ENCODE data around the gene ARID1B. TPM values are rescaled to one million over a fixed set of nuclear protein-coding genes. Genes with fewer than 3 reads are reported as not detected.

ARID1B gene
- total and polyA plus RNA-seq, 10 donors, result 17.7 to 223 (median 141) TPM

GRCh38 chr6:157134402-157135047 lies 357.3 kb downstream of the ARID1B start:
- no peaks in the 10 kb centered on the region for H3K9me3 ChIP-seq
- H3K27ac ChIP-seq, result no peak overlapping the region
- H3K4me3 ChIP-seq, result no peak overlapping the region
- no peak for TF ChIP-seq CTCF (IDR thresholded peaks at IDR 0.05 in 8 of 11, conservative IDR thresholded peaks at IDR 0.05 in 3 of 11)
- no peak for TF ChIP-seq POLR2A (IDR thresholded peaks at IDR 0.05)
- H3K27me3 ChIP-seq (replicated peaks in 1 of 7), result no peaks in the 10 kb centered on the region
- intact Hi-C loops (cut with DNase I; ENCODE audit: low total_unique reads), result no loop called here
- WGBS, 5 donors, result 85 to 91% (median 88%) methylated on average over 7 of the region's 7 CpGs
- peaks cover 0 to 5% (median 3%) of the 10 kb centered on the region in 6 donors for H3K4me1 ChIP-seq
- H3K36me3 ChIP-seq, result peaks cover 0 to 89% (median 31%) of the 10 kb centered on the region in 6 donors
- no peak for DNase-seq

- TF ChIP-seq POLR2A (IDR thresholded peaks at IDR 0.05) (no peak), CTCF (IDR thresholded peaks at IDR 0.05 in 8 of 11, conservative IDR thresholded peaks at IDR 0.05 in 3 of 11) (no peak), POLR2AphosphoS5 (IDR thresholded peaks at IDR 0.05) (no peak)
- intact Hi-C loops (cut with DNase I; ENCODE audit: low total_unique reads), result no loop called here
- 81 to 95% (median 91%) methylated on average over 1 of the region's 1 CpG for WGBS, 5 donors
- no peak for DNase-seq
- Histone ChIP-seq H3K27ac (no peak overlapping the region), H3K27me3 (replicated peaks in 1 of 7) (no peaks in the 10 kb centered on the region), H3K4me3 (no peak overlapping the region), H3K9me3 (no peaks in the 10 kb centered on the region), H3K4me1 (no peaks in the 10 kb centered on the region), H3K36me3 (peaks cover 0 to 96% (median 39%) of the 10 kb centered on the region in 6 donors)
Measured at GRCh38 chr6:157135691-157136090, 358.5 kb downstream of the ARID1B start.

GRCh38 chr6:157137501-157137900 lies 360.3 kb downstream of the ARID1B start:
- intact Hi-C loops (cut with DNase I; ENCODE audit: low total_unique reads), result no loop called here
- no peaks in the 10 kb centered on the region for H3K27me3 ChIP-seq (replicated peaks in 1 of 7)
- no peaks in the 10 kb centered on the region for H3K9me3 ChIP-seq
- H3K4me3 ChIP-seq, result no peak overlapping the region
- WGBS, 5 donors, result 85 to 99% (median 95%) methylated on average over 2 of the region's 2 CpGs
- TF ChIP-seq POLR2AphosphoS5 (IDR thresholded peaks at IDR 0.05) (no peak), CTCF (IDR thresholded peaks at IDR 0.05 in 8 of 11, conservative IDR thresholded peaks at IDR 0.05 in 3 of 11) (no peak), POLR2A (IDR thresholded peaks at IDR 0.05) (no peak)
- H3K27ac ChIP-seq, result no peak overlapping the region
- H3K36me3 ChIP-seq, result peaks cover 0 to 98% (median 46%) of the 10 kb centered on the region in 6 donors
- no peak for DNase-seq
- H3K4me1 ChIP-seq, result no peaks in the 10 kb centered on the region

GRCh38 chr6:157139054-157139708 lies 362.0 kb downstream of the ARID1B start:
- Histone ChIP-seq H3K27me3 (replicated peaks in 1 of 7) (no peaks in the 10 kb centered on the region), H3K36me3 (peaks cover 0 to 86% (median 35%) of the 10 kb centered on the region in 6 donors), H3K4me3 (no peak overlapping the region), H3K4me1 (peaks cover 0 to 14% (median 3%) of the 10 kb centered on the region in 6 donors), H3K9me3 (no peaks in the 10 kb centered on the region), H3K27ac (no peak overlapping the region)
- no peak for TF ChIP-seq CTCF (IDR thresholded peaks at IDR 0.05 in 8 of 11, conservative IDR thresholded peaks at IDR 0.05 in 3 of 11)
- peak in 1 of 3 donors; percentile 28 for TF ChIP-seq POLR2AphosphoS5 (IDR thresholded peaks at IDR 0.05)
- DNase-seq, result no peak
- intact Hi-C loops (cut with DNase I; ENCODE audit: low total_unique reads), result no loop called here
- 93 to 96% (median 95%) methylated on average over 15 of the region's 15 CpGs for WGBS, 5 donors
